Measurements from ENCODE around the gene PCDH9. TPM values are rescaled to one million over a fixed set of nuclear protein-coding genes. Genes with fewer than 3 reads are reported as not detected.

Gene PCDH9
- total and polyA plus RNA-seq, 2 of the 4 experiments (the other 2 are of a cell fraction), result 2.2 to 10.2 TPM

GRCh38 chr13:66680031-66680430, 550.1 kb downstream of the PCDH9 start:
- H3K14ac ChIP-seq (replicated peaks; ENCODE audit: low read depth, low read length), result no peak overlapping the region
- no peak overlapping the region for H2AFZ ChIP-seq (replicated peaks; ENCODE audit: low read length, poor library complexity)
- no peak overlapping the region for H3K4me2 ChIP-seq (ENCODE audit: low read depth, low read length)
- TF ChIP-seq USF2 (IDR thresholded peaks at IDR 0.05; ENCODE audit: low read depth, low read length) (no peak), CTCF (conservative IDR thresholded peaks at IDR 0.05; ENCODE audit: low read depth, low read length) (no peak), FOS (IDR thresholded peaks at IDR 0.05; ENCODE audit: low read depth, low read length) (no peak), SMC3 (IDR thresholded peaks at IDR 0.05; ENCODE audit: low read depth, low read length) (no peak), CHD1 (IDR thresholded peaks at IDR 0.05; ENCODE audit: low read depth, low read length) (no peak), BHLHE40 (IDR thresholded peaks at IDR 0.05; ENCODE audit: low read depth, low read length) (no peak), RFX5 (IDR thresholded peaks at IDR 0.05; ENCODE audit: low read depth, low read length) (no peak), CEBPB (IDR thresholded peaks at IDR 0.05; ENCODE audit: low read depth, low read length) (no peak), MAZ (IDR thresholded peaks at IDR 0.05; ENCODE audit: borderline replicate concordance, low read depth, low read length) (no peak), POLR2A (IDR thresholded peaks at IDR 0.05; ENCODE audit: low read depth, low read length) (no peak), ELK1 (IDR thresholded peaks at IDR 0.05; ENCODE audit: borderline replicate concordance, low read depth, low read length) (no peak)
- H3K27ac ChIP-seq (ENCODE audit: insufficient read depth, low read length), result no peak overlapping the region
- no peaks in the 10 kb centered on the region for H3K27me3 ChIP-seq (ENCODE audit: control insufficient read depth, insufficient read depth, low read length)
- POLR2A ChIA-PET (ENCODE audit: unreplicated experiment), result interaction anchor here (0.6 kb wide), 1 partner anchor 888 kb away, joined by 3 read pairs; no protein-coding TSS in a partner anchor
- no peak overlapping the region for H2BK20ac ChIP-seq (ENCODE audit: low read depth, low read length)
- dilution Hi-C loops (cut with HindIII; ENCODE audit: low sequenced_read_pairs, unreplicated experiment), result no loop called here
- no peak overlapping the region for H4K8ac ChIP-seq (ENCODE audit: low read depth in 2 of 2, low read length in 2 of 2)
- no peak overlapping the region for H4K5ac ChIP-seq (ENCODE audit: low read depth, low read length)
- H3K9me3 ChIP-seq (ENCODE audit: control insufficient read depth, insufficient read depth, low read length), result peaks cover 1% of the 10 kb centered on the region; the same call in 1 of the 2 replicates
- H4K91ac ChIP-seq (ENCODE audit: insufficient read depth, low read depth, low read length), result no peak overlapping the region
- H2AK5ac ChIP-seq (ENCODE audit: low read depth, low read length), result no peak overlapping the region
- no peak overlapping the region for H3K9ac ChIP-seq (ENCODE audit: low read depth, low read length)
- WGBS, 2 experiments (ENCODE audit: extremely low coverage in 2 of 2, insufficient read length in 1 of 2), result no CpG with 5 or more reads among the region's 1 CpG
- H4K20me1 ChIP-seq (ENCODE audit: insufficient read depth, low read length), result no peaks in the 10 kb centered on the region
- no peak overlapping the region for H3K23ac ChIP-seq (ENCODE audit: low read depth, low read length)
- H3K4me3 ChIP-seq (ENCODE audit: insufficient read depth, low read depth, low read length), result no peak overlapping the region
- in situ Hi-C loops (cut with MboI; ENCODE audit: low sequenced_read_pairs), result no loop called here
- H3K4me1 ChIP-seq (ENCODE audit: control insufficient read depth, insufficient read depth, low read length), result no peaks in the 10 kb centered on the region
- no peaks in the 10 kb centered on the region for H3K36me3 ChIP-seq (ENCODE audit: control insufficient read depth, insufficient read depth, low read length)
- H3K18ac ChIP-seq (ENCODE audit: low read depth, low read length), result no peak overlapping the region
- H2BK120ac ChIP-seq (ENCODE audit: low read depth, low read length), result no peak overlapping the region
- ATAC-seq (ENCODE audit: low read depth), result no peak
- no peak for DNase-seq
- no peak overlapping the region for H2BK15ac ChIP-seq (ENCODE audit: low read depth, low read length)
- BruUV-seq (replicated peaks), result no TSS peak
- no peak overlapping the region for H3K56ac ChIP-seq (ENCODE audit: extremely low read depth, insufficient read depth, low read length)
- no peak overlapping the region for H2AK9ac ChIP-seq (replicated peaks; ENCODE audit: low read depth, low read length, poor library complexity)
- intact Hi-C loops (cut with micrococcal nuclease), result no loop called here
- CTCF ChIA-PET, result no interaction called here
- no peaks in the 10 kb centered on the region for H3K79me1 ChIP-seq (ENCODE audit: low read depth in 1 of 2, low read length in 2 of 2)
- no peaks in the 10 kb centered on the region for H3K9me1 ChIP-seq (ENCODE audit: insufficient read depth, low read length)
- H3K4ac ChIP-seq (ENCODE audit: low read depth, low read length), result no peak overlapping the region
- H2BK5ac ChIP-seq (ENCODE audit: low read depth, low read length, poor library complexity, severe bottlenecking), result no peak overlapping the region

Data from IMR-90 (cell line).